ENCODE data around the gene MTCL3.

MTCL3 gene

DNA sequence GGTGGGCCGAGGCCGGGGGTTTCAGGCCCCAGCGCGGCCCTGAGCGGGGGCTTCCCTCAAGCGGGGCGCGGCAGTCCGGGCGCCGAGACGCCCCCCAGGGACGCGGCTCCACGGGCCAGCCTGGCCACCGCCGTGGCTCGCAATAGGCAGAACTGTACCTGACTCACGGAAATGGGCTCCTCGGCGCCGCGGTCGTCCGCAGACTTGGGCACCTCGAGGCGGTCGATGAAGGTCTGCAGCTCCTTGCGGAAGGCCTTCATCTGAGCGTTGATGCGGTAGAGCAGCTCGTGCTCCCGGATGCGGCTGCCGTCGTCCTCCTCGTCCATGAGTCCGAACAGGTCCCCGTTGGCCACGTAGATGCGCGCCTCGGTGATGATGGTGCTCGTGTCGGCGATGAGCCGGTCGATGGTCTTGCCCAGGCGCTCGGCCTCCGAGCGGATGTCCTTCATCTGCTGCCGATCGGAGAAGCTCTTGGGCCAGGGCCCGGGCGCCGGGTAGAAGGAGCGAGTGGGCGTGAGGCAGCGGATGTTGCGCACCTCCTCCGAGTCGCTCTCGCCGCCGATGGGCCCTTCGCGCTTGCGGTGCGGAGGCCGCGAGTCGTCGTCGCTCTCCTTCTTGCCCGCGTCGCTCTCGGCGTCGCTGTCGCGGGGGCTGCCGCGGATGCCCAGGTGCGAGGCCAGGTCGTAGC is 43.9 kb downstream of the MTCL3 start:
- intact Hi-C loops (cut with micrococcal nuclease): no loop called here

- intact Hi-C loops (cut with micrococcal nuclease): no loop called here
Observed at GRCh38 chr6:127471379-127472255, 47.5 kb downstream of the MTCL3 start.

- intact Hi-C loops (cut with micrococcal nuclease): loop anchor here (10.0 kb wide), 1 partner anchor 176 kb away; no protein-coding TSS in a partner anchor
Observed at GRCh38 chr6:127468936-127469335, 50.2 kb downstream of the MTCL3 start.

GRCh38 chr6:127466416-127466815 is 52.7 kb downstream of the MTCL3 start:
- intact Hi-C loops (cut with micrococcal nuclease): loop anchor here (10.0 kb wide), 1 partner anchor 178 kb away; no protein-coding TSS in a partner anchor

GRCh38 chr6:127464881-127465459 is 54.2 kb downstream of the MTCL3 start:
- intact Hi-C loops (cut with micrococcal nuclease): loop anchor here (1.0 to 10.0 kb wide), 4 partner anchors 51 to 180 kb away; no protein-coding TSS in a partner anchor

GRCh38 chr6:127464161-127464880 is 54.8 kb downstream of the MTCL3 start:
- intact Hi-C loops (cut with micrococcal nuclease): loop anchor here (10.0 kb wide), 1 partner anchor 180 kb away; no protein-coding TSS in a partner anchor

DNA sequence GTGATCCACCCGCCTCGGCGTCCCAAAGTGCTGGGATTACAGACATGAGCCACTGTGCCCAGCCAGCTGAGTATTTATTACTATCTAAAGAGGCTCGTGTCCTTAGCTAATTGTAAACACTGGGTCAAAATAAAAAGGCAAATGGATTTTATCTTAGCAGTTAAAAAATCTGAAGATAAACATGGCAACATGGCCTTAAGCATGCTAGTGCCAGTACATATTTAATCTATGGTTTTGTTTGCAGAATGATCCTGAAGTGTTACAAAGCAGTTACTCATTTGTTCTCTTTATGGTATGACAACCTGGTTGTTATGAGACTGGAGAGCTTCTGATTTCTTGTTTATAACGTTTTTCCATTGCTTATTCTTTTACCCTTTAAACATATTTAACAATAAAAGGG is 56.1 kb downstream of the MTCL3 start:
- intact Hi-C loops (cut with micrococcal nuclease): loop anchor here (10.0 kb wide), 1 partner anchor 182 kb away; no protein-coding TSS in a partner anchor

DNA sequence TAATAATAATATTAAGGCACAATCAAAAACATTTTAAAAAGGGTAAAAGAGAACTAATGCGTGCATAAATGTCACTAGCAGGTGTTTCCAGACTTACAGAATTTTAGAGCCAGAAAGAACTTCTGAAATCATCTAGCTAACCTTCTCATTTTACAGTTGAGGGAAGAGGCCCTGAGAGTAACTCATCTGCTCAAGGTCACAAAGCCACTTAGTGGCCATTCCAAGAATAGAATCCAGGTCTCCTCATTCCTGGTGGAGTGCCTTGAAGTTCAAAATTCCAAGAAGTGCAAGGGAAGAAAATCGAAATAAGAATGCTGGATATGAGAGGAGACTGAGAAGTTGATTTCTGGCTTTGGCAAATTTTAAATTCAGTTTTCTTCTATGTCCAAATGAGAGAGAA is 56.8 kb downstream of the MTCL3 start:
- intact Hi-C loops (cut with micrococcal nuclease): loop anchor here (10.0 kb wide), 1 partner anchor 182 kb away; no protein-coding TSS in a partner anchor

DNA sequence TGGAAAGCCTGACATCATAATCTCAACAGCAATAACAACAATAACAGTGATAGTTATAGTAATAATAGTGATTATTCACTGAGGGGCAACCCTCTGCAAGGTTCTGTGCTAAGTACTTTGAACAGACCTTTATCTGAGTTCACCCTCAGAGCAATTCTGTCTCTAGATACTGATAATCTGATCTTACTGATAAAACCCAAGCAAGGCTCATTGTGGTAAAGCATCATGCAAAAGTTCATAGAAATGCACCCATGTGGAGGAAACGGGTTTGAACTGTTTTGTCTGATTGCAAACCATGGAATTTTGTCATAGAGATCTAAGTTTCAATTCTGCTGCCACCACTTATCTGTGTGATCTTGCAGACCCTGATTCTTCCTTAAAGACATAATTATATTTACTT is 58.7 kb downstream of the MTCL3 start:
- intact Hi-C loops (cut with micrococcal nuclease): loop anchor here (1.0 to 10.0 kb wide), 4 partner anchors 24 to 184 kb away; partner anchors contain the start of gene ECHDC1

GRCh38 chr6:127459231-127459641 is 59.9 kb downstream of the MTCL3 start, which contains the start of gene KIAA0408:
TSS of gene KIAA0408 (minus strand) at chr6:127459389. CDS start at chr6:127453981, 5,408 bp downstream.
- intact Hi-C loops (cut with micrococcal nuclease): no loop called here

DNA sequence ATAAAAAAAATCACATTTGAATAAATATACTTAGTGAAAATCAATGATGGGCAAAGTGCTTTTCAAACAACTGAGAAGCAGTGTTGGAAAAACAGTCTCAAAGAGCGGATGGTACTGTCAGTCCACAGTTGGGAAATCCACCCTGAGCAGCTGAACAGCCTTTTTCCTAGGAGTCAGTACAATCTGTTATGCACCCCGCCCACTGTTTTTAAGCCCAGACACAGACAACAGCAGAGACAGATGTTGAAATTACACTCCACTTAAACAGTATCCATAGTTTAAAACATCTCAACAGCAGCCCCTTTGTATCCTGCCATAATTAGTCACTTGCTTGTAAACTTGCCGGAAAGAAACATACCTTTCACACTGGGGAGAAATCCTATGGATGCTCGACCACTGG is 60.3 kb downstream of the MTCL3 start:
- intact Hi-C loops (cut with micrococcal nuclease): no loop called here

DNA sequence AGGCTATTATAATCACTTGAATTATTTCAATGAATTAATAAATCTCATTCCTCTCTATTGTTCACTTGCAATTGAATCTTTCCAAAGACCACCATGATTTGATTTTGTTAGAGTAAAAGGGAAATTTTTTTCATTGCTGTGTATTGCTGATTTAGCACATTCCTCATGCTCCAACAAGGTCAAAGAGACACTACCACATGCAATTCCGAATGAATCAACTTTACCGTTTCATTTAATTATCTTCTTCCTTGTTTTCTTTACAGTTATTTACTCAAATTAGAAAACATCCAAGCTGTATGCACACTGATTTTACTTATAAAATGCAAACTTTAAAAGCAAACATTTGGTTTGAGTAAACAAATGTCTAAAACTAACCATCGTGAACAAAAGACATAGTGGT is 60.9 kb downstream of the MTCL3 start:
- intact Hi-C loops (cut with micrococcal nuclease): no loop called here

- intact Hi-C loops (cut with micrococcal nuclease): no loop called here
Observed at GRCh38 chr6:127457456-127458064, 61.6 kb downstream of the MTCL3 start.

GRCh38 chr6:127456465-127456864 is 62.7 kb downstream of the MTCL3 start:
- intact Hi-C loops (cut with micrococcal nuclease): no loop called here

DNA sequence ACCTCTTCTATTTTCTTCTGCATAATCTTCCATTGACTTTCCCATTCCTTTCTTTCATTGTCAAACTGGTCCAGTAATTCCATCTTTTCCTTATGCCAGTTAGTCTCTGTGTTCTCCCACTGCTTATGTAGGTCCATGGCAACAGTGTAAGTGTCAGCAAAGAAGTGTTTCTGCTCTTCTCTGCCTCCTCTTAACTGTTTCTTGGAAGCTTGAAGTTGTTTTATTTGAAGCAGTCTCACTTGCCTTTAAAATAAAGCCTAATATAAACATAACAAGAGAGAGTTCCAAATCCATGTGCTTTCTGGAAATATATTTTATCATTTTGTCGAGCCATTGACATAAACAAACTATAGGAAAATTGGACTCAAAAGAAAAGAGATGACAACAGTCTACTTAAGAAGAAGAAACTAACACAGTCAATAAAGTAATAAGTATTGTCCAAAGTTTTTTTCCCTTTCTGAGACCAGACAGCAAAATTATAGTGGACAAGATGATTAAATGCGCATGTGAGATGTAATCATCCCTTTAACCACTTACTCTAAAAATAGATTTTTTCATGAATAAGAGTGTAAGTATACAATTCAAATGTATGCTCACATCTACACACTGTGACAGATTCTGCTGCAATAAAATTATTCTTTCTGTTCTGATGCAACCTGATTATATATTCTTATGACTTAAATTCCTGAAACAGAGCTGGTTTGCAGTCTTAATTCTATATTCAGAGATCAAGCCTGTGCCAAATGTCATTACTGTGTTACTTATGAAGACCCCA is 65.1 kb downstream of the MTCL3 start:
- intact Hi-C loops (cut with micrococcal nuclease): no loop called here

DNA sequence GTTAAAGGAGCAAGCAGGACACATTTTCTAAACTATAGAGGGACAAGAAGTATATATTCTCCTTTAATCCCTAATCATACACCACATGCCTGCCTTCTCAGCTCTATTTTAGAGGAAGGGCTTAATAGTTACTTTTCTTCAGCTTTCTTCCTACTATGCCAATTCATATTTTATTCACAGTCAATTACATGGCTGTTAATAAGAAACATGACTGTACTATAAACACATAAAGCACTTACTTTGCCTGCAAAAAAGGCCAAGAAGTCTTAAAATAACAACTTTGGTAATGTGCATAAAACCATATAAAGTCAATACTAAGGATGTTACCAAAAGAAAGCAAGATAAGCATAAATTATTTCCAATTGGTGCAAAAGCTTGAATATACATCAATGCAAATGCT is 66.3 kb downstream of the MTCL3 start:
- intact Hi-C loops (cut with micrococcal nuclease): no loop called here

DNA sequence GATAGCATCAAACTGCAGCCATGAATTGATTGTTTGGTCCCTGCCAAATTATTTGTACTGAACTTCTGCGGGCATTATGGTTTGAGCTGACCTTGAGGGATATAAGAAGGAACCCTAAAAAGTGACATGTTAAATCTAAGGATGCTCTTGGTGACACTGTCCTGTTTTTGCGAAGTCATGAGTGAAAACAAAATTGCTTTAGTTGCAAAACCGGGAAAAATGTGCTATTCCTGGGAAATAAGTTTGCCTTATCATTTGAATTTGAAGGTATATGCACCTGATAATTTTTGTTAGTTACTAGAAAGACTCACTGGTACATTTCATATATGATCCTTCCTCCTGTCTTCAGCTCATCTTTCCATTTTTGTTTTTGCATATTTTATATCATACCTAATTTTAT is 67.7 kb downstream of the MTCL3 start:
- intact Hi-C loops (cut with micrococcal nuclease): no loop called here

- intact Hi-C loops (cut with micrococcal nuclease): no loop called here
Observed at GRCh38 chr6:127447780-127448179, 71.4 kb downstream of the MTCL3 start.

- intact Hi-C loops (cut with micrococcal nuclease): no loop called here
Observed at GRCh38 chr6:127446356-127446755, 72.8 kb downstream of the MTCL3 start.

GRCh38 chr6:127441881-127442280 is 77.3 kb downstream of the MTCL3 start:
- intact Hi-C loops (cut with micrococcal nuclease): no loop called here

Data from T-helper 2 cell treated with Interferon-gamma antibody and Interleukin-4, amounts not matched to agents 100 ng/mL and 5 ng/mL, for 36 hours (primary cell).